ENCODE measurements around the gene PAK1IP1.

GRCh38 chr6:10713962-10714361, 19.2 kb downstream of the PAK1IP1 start:
- TF ChIP-seq CTCF (IDR thresholded peaks at IDR 0.05; ENCODE audit: extremely low read depth in 1 of 2, insufficient read depth in 1 of 2, low read depth in 1 of 2, low read length in 2 of 2) (no peak), EZH2 (IDR thresholded peaks at IDR 0.05; ENCODE audit: borderline replicate concordance, low read depth, low read length, severe bottlenecking) (no peak), POLR2A (IDR thresholded peaks at IDR 0.05; ENCODE audit: low read depth, low read length) (no peak), POLR2AphosphoS5 (IDR thresholded peaks at IDR 0.05; ENCODE audit: insufficient read depth, low read depth, low read length) (no peak), JUN (IDR thresholded peaks at IDR 0.05; ENCODE audit: borderline replicate concordance, insufficient read depth, insufficient read length, low read depth) (no peak), MYC (IDR thresholded peaks at IDR 0.05; ENCODE audit: low read depth, low read length) (no peak), GATA2 (IDR thresholded peaks at IDR 0.05; ENCODE audit: insufficient read depth, insufficient read length, low read depth, low read length) (no peak), FOS (IDR thresholded peaks at IDR 0.05; ENCODE audit: borderline replicate concordance, insufficient read depth, low read length) (no peak)
- TF ChIP-seq, protein P1, sequence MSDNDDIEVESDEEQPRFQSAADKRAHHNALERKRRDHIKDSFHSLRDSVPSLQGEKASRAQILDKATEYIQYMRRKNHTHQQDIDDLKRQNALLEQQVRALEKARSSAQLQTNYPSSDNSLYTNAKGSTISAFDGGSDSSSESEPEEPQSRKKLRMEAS (IDR thresholded peaks at IDR 0.05; ENCODE audit: insufficient read depth, insufficient read length), result no peak

Data from endothelial cell of umbilical vein (primary cell).